ENCODE measurements around the gene ANKRD45. TPM values are rescaled to one million over a fixed set of nuclear protein-coding genes. Genes with fewer than 3 reads are reported as not detected.

The ANKRD45 gene
- total and polyA plus RNA-seq, 2 of the 13 experiments (the other 11 are each of a cell fraction or from before 2014, with no cell fraction given): not detected

DNA sequence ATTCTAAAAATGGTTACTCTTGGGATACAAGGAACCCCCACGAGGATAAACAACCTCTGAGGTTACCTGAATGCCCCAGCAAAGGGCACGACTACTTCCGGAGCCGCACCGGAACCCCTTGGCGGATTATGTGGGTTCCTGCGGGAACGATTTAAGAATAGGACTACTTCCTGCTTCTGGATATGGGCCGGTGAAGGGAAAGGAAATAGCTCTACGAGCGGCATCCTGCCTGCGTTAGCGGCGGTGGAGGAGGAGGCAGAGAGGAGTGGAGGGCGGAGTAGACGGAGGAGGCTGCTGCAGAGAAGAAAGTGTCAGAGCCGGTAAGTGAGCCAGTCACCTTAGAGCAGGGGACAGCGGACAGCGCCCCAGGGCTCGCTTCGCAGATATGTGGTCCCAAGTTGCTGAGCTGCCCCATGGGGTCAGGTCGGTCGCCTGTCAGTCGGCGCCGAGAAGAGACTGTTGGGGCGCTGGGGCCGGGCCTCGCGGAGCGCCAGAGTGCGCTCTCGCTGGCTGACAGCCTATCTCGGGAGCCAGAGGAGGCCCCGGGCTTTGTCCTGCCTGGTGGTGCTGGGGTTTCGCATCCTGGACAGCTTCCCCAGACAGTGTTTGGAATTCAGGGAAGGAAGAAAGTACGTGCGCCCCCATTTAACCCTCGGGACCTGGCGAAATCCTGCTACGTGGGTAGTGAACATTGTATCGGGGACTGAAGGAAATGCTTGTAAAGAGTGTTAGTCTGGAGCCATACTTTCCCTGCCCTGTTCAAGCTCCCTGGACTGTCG, 45.3 kb upstream of the ANKRD45 start, which contains the start of gene KLHL20 (continued):
- TF ChIP-seq SP1 (IDR thresholded peaks at IDR 0.05): no peak
- TF ChIP-seq SP1 (CRISPR knock-in tag; IDR thresholded peaks at IDR 0.05): peak; percentile 31; the same call in 1 of the 2 replicates
- TF ChIP-seq, protein P1, sequence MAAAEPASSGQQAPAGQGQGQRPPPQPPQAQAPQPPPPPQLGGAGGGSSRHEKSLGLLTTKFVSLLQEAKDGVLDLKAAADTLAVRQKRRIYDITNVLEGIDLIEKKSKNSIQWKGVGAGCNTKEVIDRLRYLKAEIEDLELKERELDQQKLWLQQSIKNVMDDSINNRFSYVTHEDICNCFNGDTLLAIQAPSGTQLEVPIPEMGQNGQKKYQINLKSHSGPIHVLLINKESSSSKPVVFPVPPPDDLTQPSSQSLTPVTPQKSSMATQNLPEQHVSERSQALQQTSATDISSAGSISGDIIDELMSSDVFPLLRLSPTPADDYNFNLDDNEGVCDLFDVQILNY (CRISPR knock-in tag; conservative IDR thresholded peaks at IDR 0.05): no peak; the same call in 1 of the 2 replicates
- TF ChIP-seq, protein P2, sequence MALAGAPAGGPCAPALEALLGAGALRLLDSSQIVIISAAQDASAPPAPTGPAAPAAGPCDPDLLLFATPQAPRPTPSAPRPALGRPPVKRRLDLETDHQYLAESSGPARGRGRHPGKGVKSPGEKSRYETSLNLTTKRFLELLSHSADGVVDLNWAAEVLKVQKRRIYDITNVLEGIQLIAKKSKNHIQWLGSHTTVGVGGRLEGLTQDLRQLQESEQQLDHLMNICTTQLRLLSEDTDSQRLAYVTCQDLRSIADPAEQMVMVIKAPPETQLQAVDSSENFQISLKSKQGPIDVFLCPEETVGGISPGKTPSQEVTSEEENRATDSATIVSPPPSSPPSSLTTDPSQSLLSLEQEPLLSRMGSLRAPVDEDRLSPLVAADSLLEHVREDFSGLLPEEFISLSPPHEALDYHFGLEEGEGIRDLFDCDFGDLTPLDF (CRISPR knock-in tag; IDR thresholded peaks at IDR 0.05): no peak
- TF ChIP-seq MBD4 (IDR thresholded peaks at IDR 0.05; ENCODE audit: borderline replicate concordance, low read length): no peak
- TF ChIP-seq RXRB (CRISPR knock-in tag; IDR thresholded peaks at IDR 0.05; ENCODE audit: borderline replicate concordance): peak; percentile 82
- TF ChIP-seq ZNF772 (CRISPR knock-in tag; IDR thresholded peaks at IDR 0.05): peak; percentile 39; the same call in 1 of the 2 replicates
- TF ChIP-seq, protein P3, sequence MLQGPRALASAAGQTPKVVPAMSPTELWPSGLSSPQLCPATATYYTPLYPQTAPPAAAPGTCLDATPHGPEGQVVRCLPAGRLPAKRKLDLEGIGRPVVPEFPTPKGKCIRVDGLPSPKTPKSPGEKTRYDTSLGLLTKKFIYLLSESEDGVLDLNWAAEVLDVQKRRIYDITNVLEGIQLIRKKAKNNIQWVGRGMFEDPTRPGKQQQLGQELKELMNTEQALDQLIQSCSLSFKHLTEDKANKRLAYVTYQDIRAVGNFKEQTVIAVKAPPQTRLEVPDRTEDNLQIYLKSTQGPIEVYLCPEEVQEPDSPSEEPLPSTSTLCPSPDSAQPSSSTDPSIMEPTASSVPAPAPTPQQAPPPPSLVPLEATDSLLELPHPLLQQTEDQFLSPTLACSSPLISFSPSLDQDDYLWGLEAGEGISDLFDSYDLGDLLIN (CRISPR knock-in tag; IDR thresholded peaks at IDR 0.05; ENCODE audit: borderline replicate concordance): no peak; the same call in 1 of the 2 replicates
- TF ChIP-seq MTF1 (CRISPR knock-in tag; IDR thresholded peaks at IDR 0.05): no peak
- TF ChIP-seq, protein P4, sequence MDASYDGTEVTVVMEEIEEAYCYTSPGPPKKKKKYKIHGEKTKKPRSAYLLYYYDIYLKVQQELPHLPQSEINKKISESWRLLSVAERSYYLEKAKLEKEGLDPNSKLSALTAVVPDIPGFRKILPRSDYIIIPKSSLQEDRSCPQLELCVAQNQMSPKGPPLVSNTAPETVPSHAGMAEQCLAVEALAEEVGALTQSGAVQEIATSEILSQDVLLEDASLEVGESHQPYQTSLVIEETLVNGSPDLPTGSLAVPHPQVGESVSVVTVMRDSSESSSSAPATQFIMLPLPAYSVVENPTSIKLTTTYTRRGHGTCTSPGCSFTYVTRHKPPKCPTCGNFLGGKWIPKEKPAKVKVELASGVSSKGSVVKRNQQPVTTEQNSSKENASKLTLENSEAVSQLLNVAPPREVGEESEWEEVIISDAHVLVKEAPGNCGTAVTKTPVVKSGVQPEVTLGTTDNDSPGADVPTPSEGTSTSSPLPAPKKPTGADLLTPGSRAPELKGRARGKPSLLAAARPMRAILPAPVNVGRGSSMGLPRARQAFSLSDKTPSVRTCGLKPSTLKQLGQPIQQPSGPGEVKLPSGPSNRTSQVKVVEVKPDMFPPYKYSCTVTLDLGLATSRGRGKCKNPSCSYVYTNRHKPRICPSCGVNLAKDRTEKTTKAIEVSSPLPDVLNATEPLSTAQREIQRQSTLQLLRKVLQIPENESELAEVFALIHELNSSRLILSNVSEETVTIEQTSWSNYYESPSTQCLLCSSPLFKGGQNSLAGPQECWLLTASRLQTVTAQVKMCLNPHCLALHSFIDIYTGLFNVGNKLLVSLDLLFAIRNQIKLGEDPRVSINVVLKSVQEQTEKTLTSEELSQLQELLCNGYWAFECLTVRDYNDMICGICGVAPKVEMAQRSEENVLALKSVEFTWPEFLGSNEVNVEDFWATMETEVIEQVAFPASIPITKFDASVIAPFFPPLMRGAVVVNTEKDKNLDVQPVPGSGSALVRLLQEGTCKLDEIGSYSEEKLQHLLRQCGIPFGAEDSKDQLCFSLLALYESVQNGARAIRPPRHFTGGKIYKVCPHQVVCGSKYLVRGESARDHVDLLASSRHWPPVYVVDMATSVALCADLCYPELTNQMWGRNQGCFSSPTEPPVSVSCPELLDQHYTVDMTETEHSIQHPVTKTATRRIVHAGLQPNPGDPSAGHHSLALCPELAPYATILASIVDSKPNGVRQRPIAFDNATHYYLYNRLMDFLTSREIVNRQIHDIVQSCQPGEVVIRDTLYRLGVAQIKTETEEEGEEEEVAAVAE (CRISPR knock-in tag; IDR thresholded peaks at IDR 0.05; ENCODE audit: borderline replicate concordance): peak; percentile 85
- TF ChIP-seq KAT7 (CRISPR knock-in tag; IDR thresholded peaks at IDR 0.05; ENCODE audit: borderline replicate concordance): peak; percentile 74; the same call in 1 of the 2 replicates
- TF ChIP-seq, protein P5, sequence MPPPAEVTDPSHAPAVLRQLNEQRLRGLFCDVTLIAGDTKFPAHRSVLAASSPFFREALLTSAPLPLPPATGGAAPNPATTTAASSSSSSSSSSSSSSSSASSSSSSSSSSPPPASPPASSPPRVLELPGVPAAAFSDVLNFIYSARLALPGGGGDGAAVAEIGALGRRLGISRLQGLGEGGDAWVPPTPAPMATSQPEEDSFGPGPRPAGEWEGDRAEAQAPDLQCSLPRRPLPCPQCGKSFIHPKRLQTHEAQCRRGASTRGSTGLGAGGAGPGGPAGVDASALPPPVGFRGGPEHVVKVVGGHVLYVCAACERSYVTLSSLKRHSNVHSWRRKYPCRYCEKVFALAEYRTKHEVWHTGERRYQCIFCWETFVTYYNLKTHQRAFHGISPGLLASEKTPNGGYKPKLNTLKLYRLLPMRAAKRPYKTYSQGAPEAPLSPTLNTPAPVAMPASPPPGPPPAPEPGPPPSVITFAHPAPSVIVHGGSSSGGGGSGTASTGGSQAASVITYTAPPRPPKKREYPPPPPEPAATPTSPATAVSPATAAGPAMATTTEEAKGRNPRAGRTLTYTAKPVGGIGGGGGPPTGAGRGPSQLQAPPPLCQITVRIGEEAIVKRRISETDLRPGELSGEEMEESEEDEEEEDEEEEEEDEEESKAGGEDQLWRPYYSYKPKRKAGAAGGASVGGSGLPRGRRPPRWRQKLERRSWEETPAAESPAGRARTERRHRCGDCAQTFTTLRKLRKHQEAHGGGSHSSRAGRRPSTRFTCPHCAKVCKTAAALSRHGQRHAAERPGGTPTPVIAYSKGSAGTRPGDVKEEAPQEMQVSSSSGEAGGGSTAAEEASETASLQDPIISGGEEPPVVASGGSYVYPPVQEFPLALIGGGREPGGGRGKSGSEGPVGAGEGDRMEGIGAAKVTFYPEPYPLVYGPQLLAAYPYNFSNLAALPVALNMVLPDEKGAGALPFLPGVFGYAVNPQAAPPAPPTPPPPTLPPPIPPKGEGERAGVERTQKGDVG (CRISPR knock-in tag; IDR thresholded peaks at IDR 0.05; ENCODE audit: borderline replicate concordance): no peak
- peak; percentile 46; the same call in 1 of the 2 replicates for TF ChIP-seq RCOR2 (CRISPR knock-in tag; IDR thresholded peaks at IDR 0.05)
- TF ChIP-seq SRSF4 (IDR thresholded peaks at IDR 0.05; ENCODE audit: low read depth, low read length, poor library complexity, severe bottlenecking): no peak
- no peak for TF ChIP-seq ATAD3A (CRISPR knock-in tag; IDR thresholded peaks at IDR 0.05)
- no peak for TF ChIP-seq ZNF234 (CRISPR knock-in tag; conservative IDR thresholded peaks at IDR 0.05)
